SK-N-SH (cell line): ENCODE results near the gene DPF3. TPM values are rescaled to one million over a fixed set of nuclear protein-coding genes. Genes with fewer than 3 reads are reported as not detected.

ENCODE experiments used
- CTCF ChIA-PET: fragments of 300-600, 350-600 bp; formaldehyde crosslinking; extraction: SDS; loops from one replicate; lab custom pipeline; 2021; lab: Yijun Ruan, JAX
- POLR2A ChIA-PET: fragments of 350-600 bp; sonication (Branson Sonifier 250); formaldehyde crosslinking; extraction: SDS; loops from one replicate; lab custom pipeline; 2020; ENCODE audit warnings: antibody characterized with exemption, inconsistent platforms; lab: Yijun Ruan, JAX
- DNase-seq: peaks from one replicate; pipeline ENCODE4 v3.0.0; 2012
- H2AFZ ChIP-seq: fragments of 200-600 bp; sonication (generic); 2 replicates; pipeline ENCODE4 v1.8.1; 2016; ENCODE audit warnings: antibody characterized with exemption, mild to moderate bottlenecking, low read depth
- H3F3A ChIP-seq: fragments of 200-600 bp; sonication (generic); replicated peaks from 2 replicates; pipeline ENCODE3; 2016; ENCODE audit warnings: antibody characterized with exemption, mild to moderate bottlenecking; ENCODE audit not compliant: insufficient read depth
- H3K27ac ChIP-seq, 2 experiments: fragments of 200-500 bp in 1 of 2; fragments of 200-600 bp in 1 of 2; sonication (Bioruptor generic) in 1 of 2; sonication (generic), shearing (Covaris generic) in 1 of 2; 2 replicates each; pipeline versions ENCODE4 v1.5.1 to v1.6.1; 2014 to 2016; ENCODE audit warnings: low read depth in 2 of 2, inconsistent platforms in 1 of 2, low read length in 1 of 2, mild to moderate bottlenecking in 1 of 2, mixed read lengths in 1 of 2
- H3K27me3 ChIP-seq: fragments of 200-600 bp; sonication (generic), shearing (Covaris generic); 2 replicates; pipeline ENCODE4 v1.6.1; 2016; ENCODE audit warnings: mixed run types; ENCODE audit not compliant: insufficient read depth
- H3K36me3 ChIP-seq, 2 experiments: fragments of 200-500 bp in 1 of 2; fragments of 200-600 bp in 1 of 2; sonication (Bioruptor generic) in 1 of 2; sonication (generic) in 1 of 2; replicated peaks in 1 of 2; 2 replicates each; pipeline versions ENCODE3 to v1.5.1; 2014 to 2016; ENCODE audit warnings: low read length in 1 of 2, mild to moderate bottlenecking in 1 of 2; ENCODE audit not compliant: insufficient read depth in 2 of 2, control insufficient read depth in 1 of 2
- H3K4me1 ChIP-seq, 2 experiments: fragments of 200-500 bp in 1 of 2; fragments of 200-600 bp in 1 of 2; sonication (Bioruptor generic) in 1 of 2; sonication (generic), shearing (Covaris generic) in 1 of 2; 2 replicates each; pipeline versions ENCODE4 v1.5.1 to v1.6.1; 2014 to 2016; ENCODE audit warnings: low read depth in 1 of 2, low read length in 1 of 2, mixed run types in 1 of 2; ENCODE audit not compliant: insufficient read depth in 2 of 2, control insufficient read depth in 1 of 2
- H3K4me2 ChIP-seq: fragments of 200-600 bp; sonication (generic), shearing (Covaris generic); 2 replicates; pipeline ENCODE4 v1.6.1; 2017; ENCODE audit warnings: mixed run types
- H3K4me3 ChIP-seq, 2 experiments: fragments of 200-500 bp in 1 of 2; fragments of 200-600 bp in 1 of 2; sonication (Bioruptor generic) in 1 of 2; sonication (generic), shearing (Covaris generic) in 1 of 2; 2 replicates each; pipeline versions ENCODE4 v1.5.1 to v1.8.1; 2014 to 2016; ENCODE audit warnings: low read depth in 2 of 2, inconsistent platforms in 1 of 2, low read length in 1 of 2, mild to moderate bottlenecking in 1 of 2, mixed read lengths in 1 of 2, moderate library complexity in 1 of 2
- H3K79me2 ChIP-seq: fragments of 200-600 bp; sonication (generic); 2 replicates; pipeline ENCODE4 v1.8.1; 2017; ENCODE audit warnings: mild to moderate bottlenecking; ENCODE audit not compliant: insufficient read depth
- H3K9ac ChIP-seq: fragments of 200-600 bp; sonication (generic); 2 replicates; pipeline ENCODE4 v1.6.1; 2017; ENCODE audit warnings: mixed run types
- H3K9me2 ChIP-seq: fragments of 200-600 bp; sonication (generic); 2 replicates; pipeline ENCODE4 v1.6.1; 2017; ENCODE audit warnings: mixed run types
- H3K9me3 ChIP-seq: fragments of 200-600 bp; sonication (generic); 2 replicates; pipeline ENCODE4 v1.6.1; 2017; ENCODE audit warnings: mixed run types, mild to moderate bottlenecking, moderate library complexity
- H4K20me1 ChIP-seq: fragments of 200-600 bp; sonication (generic); 2 replicates; pipeline ENCODE4 v1.6.1; 2017; ENCODE audit warnings: mild to moderate bottlenecking, mixed run types; ENCODE audit not compliant: insufficient read depth
- CHD2 ChIP-seq: fragments of 150-350 bp; IDR thresholded peaks from 2 replicates; pipeline ENCODE4 v1.6.1; 2018; ENCODE audit warnings: low read length; ENCODE audit not compliant: partially characterized antibody
- ELF1 ChIP-seq: IDR thresholded peaks from 2 replicates; pipeline ENCODE4 v1.4.0; 2012
- EP300 ChIP-seq, 2 experiments: IDR thresholded peaks; 2 replicates each; pipeline versions ENCODE4 v1.4.0 to v1.6.1; 2012; ENCODE audit warnings: borderline replicate concordance in 1 of 2, low read depth in 1 of 2, low read length in 1 of 2
- EZH2phosphoT487 ChIP-seq: fragments of 200-600 bp; sonication (generic); IDR thresholded peaks from 2 replicates; pipeline ENCODE4 v1.6.1; 2017; ENCODE audit warnings: low read depth, mixed run types, mild to moderate bottlenecking, antibody characterized with exemption, moderate library complexity, borderline replicate concordance
- FOXM1 ChIP-seq: IDR thresholded peaks from 2 replicates; pipeline ENCODE4 v1.4.0; 2012; ENCODE audit warnings: low read depth, mild to moderate bottlenecking
- GABPA ChIP-seq: IDR thresholded peaks from 2 replicates; pipeline ENCODE4 v1.4.0; 2012; ENCODE audit warnings: low read depth, mild to moderate bottlenecking
- MXI1 ChIP-seq: IDR thresholded peaks from 2 replicates; pipeline ENCODE4 v1.6.1; 2012; ENCODE audit warnings: mild to moderate bottlenecking, low read depth, low read length, improper control_type of control experiment
- RAD21 ChIP-seq: IDR thresholded peaks from 2 replicates; pipeline ENCODE4 v1.6.1; 2012; ENCODE audit warnings: mild to moderate bottlenecking, low read length
- RFX5 ChIP-seq: IDR thresholded peaks from 2 replicates; pipeline ENCODE4 v1.6.1; 2012; ENCODE audit warnings: mild to moderate bottlenecking, improper control_type of control experiment, low read length
- TEAD4 ChIP-seq: IDR thresholded peaks from 2 replicates; pipeline ENCODE4 v1.4.0; 2012; ENCODE audit warnings: mild to moderate bottlenecking, borderline replicate concordance; ENCODE audit not compliant: insufficient read depth
- YY1 ChIP-seq: IDR thresholded peaks from 2 replicates; pipeline ENCODE4 v1.4.0; 2012; ENCODE audit warnings: low read depth, mild to moderate bottlenecking
- WGBS: methylation state at CpG from one replicate; pipeline ENCODE4 v1.1.6; 2017; ENCODE audit warnings: low lambda C conversion rate; 5-methylcytosine and 5-hydroxymethylcytosine counted together
- polyA plus RNA-seq, 3 experiments: library from polyadenylated mRNA; depleted of rRNA; stranded (reverse); fragments of >200 nt; gene quantifications; 2 replicates each; pipeline ENCODE4 v1.2.3, GENCODE V29; 2012
- TF ChIP-seq, protein P1 (sequence below): IDR thresholded peaks from 2 replicates; pipeline ENCODE4 v1.4.0; 2012; ENCODE audit warnings: low read depth, borderline replicate concordance
- TF ChIP-seq, protein P2 (sequence below): fragments of 150-350 bp; IDR thresholded peaks from 2 replicates; pipeline ENCODE4 v1.6.1; 2016; ENCODE audit warnings: mild to moderate bottlenecking, low read depth, low read length
- TF ChIP-seq, protein P3 (sequence below): IDR thresholded peaks from 2 replicates; pipeline ENCODE4 v1.6.1; 2012; ENCODE audit warnings: mild to moderate bottlenecking, low read depth, low read length, moderate library complexity
- TF ChIP-seq, protein P4 (sequence below): IDR thresholded peaks from 2 replicates; pipeline ENCODE4 v1.4.0; 2012; ENCODE audit warnings: low read depth
- TF ChIP-seq, protein P5 (sequence below): IDR thresholded peaks from 2 replicates; pipeline ENCODE4 v1.4.0; 2012; ENCODE audit warnings: low read depth, borderline replicate concordance

DPF3 gene
- polyA plus RNA-seq, 1 of the 3 experiments (the other 2 are of a cell fraction), result 2.8 TPM

DNA sequence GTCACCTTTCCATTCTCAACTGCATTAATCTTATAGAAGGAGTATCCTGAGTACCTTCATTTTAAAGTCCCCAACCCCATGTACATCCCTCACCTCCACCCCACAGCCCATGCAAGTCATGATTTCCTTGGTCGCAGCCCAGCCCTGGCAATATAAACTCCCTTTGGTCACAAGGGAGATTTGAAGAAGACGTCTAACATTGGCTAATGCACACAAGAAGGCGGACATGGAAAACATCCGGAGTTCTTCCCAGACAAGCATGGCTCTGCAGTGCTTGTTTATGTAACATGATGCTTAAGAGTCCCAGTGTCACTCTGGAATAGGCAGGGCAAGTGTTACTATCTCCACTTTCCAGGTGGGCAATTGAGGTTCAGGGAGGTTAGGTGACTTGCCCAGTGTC lies 277.6 kb downstream of the DPF3 start:
- CTCF ChIA-PET, result no interaction called here

More for the DNA sequence above, 277.6 kb downstream of the DPF3 start:
- Histone ChIP-seq H3K27ac (no peak overlapping the region), H3K4me1 (peaks cover 9 to 22% of the 10 kb centered on the region in 2 experiments; a peak in 2 of 4 replicates), H3K9me2 (no peaks in the 10 kb centered on the region), H3K9me3 (no peaks in the 10 kb centered on the region), H3K79me2 (no peaks in the 10 kb centered on the region), H3K4me2 (no peak overlapping the region), H2AFZ (no peak overlapping the region), H4K20me1 (no peaks in the 10 kb centered on the region), H3K4me3 (no peak overlapping the region), H3F3A (no peaks in the 10 kb centered on the region), H3K36me3 (no peaks in the 10 kb centered on the region), H3K27me3 (no peaks in the 10 kb centered on the region), H3K9ac (no peak overlapping the region)
- no peak for DNase-seq
- POLR2A ChIA-PET, result no interaction called here
- 74% methylated on average over 4 of the region's 4 CpGs for WGBS
- TF ChIP-seq, protein P1, sequence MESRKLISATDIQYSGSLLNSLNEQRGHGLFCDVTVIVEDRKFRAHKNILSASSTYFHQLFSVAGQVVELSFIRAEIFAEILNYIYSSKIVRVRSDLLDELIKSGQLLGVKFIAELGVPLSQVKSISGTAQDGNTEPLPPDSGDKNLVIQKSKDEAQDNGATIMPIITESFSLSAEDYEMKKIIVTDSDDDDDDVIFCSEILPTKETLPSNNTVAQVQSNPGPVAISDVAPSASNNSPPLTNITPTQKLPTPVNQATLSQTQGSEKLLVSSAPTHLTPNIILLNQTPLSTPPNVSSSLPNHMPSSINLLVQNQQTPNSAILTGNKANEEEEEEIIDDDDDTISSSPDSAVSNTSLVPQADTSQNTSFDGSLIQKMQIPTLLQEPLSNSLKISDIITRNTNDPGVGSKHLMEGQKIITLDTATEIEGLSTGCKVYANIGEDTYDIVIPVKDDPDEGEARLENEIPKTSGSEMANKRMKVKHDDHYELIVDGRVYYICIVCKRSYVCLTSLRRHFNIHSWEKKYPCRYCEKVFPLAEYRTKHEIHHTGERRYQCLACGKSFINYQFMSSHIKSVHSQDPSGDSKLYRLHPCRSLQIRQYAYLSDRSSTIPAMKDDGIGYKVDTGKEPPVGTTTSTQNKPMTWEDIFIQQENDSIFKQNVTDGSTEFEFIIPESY, result no peak
- TF ChIP-seq TEAD4, result no peak
- TF ChIP-seq RAD21, result no peak
- TF ChIP-seq EP300 (IDR thresholded peaks at IDR 0.05; ENCODE audit: borderline replicate concordance in 1 of 2, low read depth in 1 of 2, low read length in 1 of 2), result no peak
- no peak for TF ChIP-seq CHD2
- TF ChIP-seq YY1, result no peak
- TF ChIP-seq, protein P2, sequence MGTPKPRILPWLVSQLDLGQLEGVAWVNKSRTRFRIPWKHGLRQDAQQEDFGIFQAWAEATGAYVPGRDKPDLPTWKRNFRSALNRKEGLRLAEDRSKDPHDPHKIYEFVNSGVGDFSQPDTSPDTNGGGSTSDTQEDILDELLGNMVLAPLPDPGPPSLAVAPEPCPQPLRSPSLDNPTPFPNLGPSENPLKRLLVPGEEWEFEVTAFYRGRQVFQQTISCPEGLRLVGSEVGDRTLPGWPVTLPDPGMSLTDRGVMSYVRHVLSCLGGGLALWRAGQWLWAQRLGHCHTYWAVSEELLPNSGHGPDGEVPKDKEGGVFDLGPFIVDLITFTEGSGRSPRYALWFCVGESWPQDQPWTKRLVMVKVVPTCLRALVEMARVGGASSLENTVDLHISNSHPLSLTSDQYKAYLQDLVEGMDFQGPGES, result no peak
- TF ChIP-seq, protein P3, sequence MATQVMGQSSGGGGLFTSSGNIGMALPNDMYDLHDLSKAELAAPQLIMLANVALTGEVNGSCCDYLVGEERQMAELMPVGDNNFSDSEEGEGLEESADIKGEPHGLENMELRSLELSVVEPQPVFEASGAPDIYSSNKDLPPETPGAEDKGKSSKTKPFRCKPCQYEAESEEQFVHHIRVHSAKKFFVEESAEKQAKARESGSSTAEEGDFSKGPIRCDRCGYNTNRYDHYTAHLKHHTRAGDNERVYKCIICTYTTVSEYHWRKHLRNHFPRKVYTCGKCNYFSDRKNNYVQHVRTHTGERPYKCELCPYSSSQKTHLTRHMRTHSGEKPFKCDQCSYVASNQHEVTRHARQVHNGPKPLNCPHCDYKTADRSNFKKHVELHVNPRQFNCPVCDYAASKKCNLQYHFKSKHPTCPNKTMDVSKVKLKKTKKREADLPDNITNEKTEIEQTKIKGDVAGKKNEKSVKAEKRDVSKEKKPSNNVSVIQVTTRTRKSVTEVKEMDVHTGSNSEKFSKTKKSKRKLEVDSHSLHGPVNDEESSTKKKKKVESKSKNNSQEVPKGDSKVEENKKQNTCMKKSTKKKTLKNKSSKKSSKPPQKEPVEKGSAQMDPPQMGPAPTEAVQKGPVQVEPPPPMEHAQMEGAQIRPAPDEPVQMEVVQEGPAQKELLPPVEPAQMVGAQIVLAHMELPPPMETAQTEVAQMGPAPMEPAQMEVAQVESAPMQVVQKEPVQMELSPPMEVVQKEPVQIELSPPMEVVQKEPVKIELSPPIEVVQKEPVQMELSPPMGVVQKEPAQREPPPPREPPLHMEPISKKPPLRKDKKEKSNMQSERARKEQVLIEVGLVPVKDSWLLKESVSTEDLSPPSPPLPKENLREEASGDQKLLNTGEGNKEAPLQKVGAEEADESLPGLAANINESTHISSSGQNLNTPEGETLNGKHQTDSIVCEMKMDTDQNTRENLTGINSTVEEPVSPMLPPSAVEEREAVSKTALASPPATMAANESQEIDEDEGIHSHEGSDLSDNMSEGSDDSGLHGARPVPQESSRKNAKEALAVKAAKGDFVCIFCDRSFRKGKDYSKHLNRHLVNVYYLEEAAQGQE, result no peak
- no peak for TF ChIP-seq EZH2phosphoT487
- no peak for TF ChIP-seq GABPA
- no peak for TF ChIP-seq MXI1
- TF ChIP-seq, protein P4, sequence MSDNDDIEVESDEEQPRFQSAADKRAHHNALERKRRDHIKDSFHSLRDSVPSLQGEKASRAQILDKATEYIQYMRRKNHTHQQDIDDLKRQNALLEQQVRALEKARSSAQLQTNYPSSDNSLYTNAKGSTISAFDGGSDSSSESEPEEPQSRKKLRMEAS, result no peak
- TF ChIP-seq, protein P5, sequence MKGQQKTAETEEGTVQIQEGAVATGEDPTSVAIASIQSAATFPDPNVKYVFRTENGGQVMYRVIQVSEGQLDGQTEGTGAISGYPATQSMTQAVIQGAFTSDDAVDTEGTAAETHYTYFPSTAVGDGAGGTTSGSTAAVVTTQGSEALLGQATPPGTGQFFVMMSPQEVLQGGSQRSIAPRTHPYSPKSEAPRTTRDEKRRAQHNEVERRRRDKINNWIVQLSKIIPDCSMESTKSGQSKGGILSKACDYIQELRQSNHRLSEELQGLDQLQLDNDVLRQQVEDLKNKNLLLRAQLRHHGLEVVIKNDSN, result no peak
- TF ChIP-seq ELF1, result no peak
- TF ChIP-seq RFX5, result no peak
- TF ChIP-seq FOXM1, result no peak
